GM12878 (cell line): ENCODE data around the gene SURF6. TPM values are rescaled to one million over a fixed set of nuclear protein-coding genes. Genes with fewer than 3 reads are reported as not detected.

Experiments used
- ATF7 ChIP-seq: fragments of 450-650 bp; IDR thresholded peaks from 2 replicates; pipeline ENCODE4 v1.6.1; 2016; ENCODE audit warnings: low read depth, mild to moderate bottlenecking
- BCL3 ChIP-seq: IDR thresholded peaks from 2 replicates; pipeline ENCODE4 v1.6.1; 2011; ENCODE audit warnings: borderline replicate concordance, low read depth, mild to moderate bottlenecking, moderate library complexity, low read length; ENCODE audit not compliant: insufficient read depth, poor library complexity, severe bottlenecking
- CREM ChIP-seq: IDR thresholded peaks from 2 replicates; pipeline ENCODE4 v1.6.1; 2014; ENCODE audit warnings: antibody characterized with exemption, low read depth
- CTCF ChIP-seq, 3 experiments: IDR thresholded peaks in 2 of 3; conservative IDR thresholded peaks in 1 of 3; 2 replicates each; pipeline ENCODE4 v1.5.1; 2011; ENCODE audit warnings: low read depth in 3 of 3, low read length in 3 of 3, mild to moderate bottlenecking in 3 of 3, control low read depth in 2 of 3, moderate library complexity in 2 of 3, inconsistent platforms in 1 of 3, mixed read lengths in 1 of 3; ENCODE audit not compliant: control insufficient read depth in 2 of 3, insufficient read depth in 1 of 3; ENCODE audit errors: extremely low read depth in 1 of 3
- DPF2 ChIP-seq: fragments of 450-650 bp; IDR thresholded peaks from 2 replicates; pipeline ENCODE4 v1.6.1; 2017; ENCODE audit warnings: mild to moderate bottlenecking
- EGR1 ChIP-seq, 2 experiments: IDR thresholded peaks; 1 replicate in 1 of 2; 2 replicates in 1 of 2; pipeline ENCODE4 v1.6.1; 2011 to 2012; ENCODE audit warnings: low read depth in 2 of 2, low read length in 2 of 2, borderline replicate concordance in 1 of 2, mild to moderate bottlenecking in 1 of 2, moderate library complexity in 1 of 2
- EP300 ChIP-seq, 2 experiments: fragments of 150-350 bp in 1 of 2; IDR thresholded peaks; 2 replicates each; pipeline ENCODE4 v1.6.1; 2011 to 2012; ENCODE audit warnings: low read depth in 2 of 2, low read length in 2 of 2, borderline replicate concordance in 1 of 2, improper control_type of control experiment in 1 of 2, inconsistent platforms in 1 of 2; ENCODE audit not compliant: control insufficient read depth in 1 of 2
- JUNB ChIP-seq: IDR thresholded peaks from 2 replicates; pipeline ENCODE4 v1.6.1; 2016; ENCODE audit warnings: antibody characterized with exemption, mild to moderate bottlenecking
- NBN ChIP-seq: fragments of 450-650 bp; IDR thresholded peaks from 2 replicates; pipeline ENCODE4 v1.6.1; 2016
- NFYA ChIP-seq: IDR thresholded peaks from 2 replicates; pipeline ENCODE4 v1.6.1; 2011; ENCODE audit warnings: low read depth, mild to moderate bottlenecking, low read length, improper control_type of control experiment, borderline replicate concordance
- NR2C2 ChIP-seq: IDR thresholded peaks from 2 replicates; pipeline ENCODE4 v1.6.1; 2011; ENCODE audit warnings: borderline replicate concordance, low read depth; ENCODE audit not compliant: control insufficient read depth, insufficient read length
- NR2F1 ChIP-seq: fragments of 450-650 bp; conservative IDR thresholded peaks from 2 replicates; pipeline ENCODE4 v1.6.1; 2017; ENCODE audit warnings: mild to moderate bottlenecking
- PAX5 ChIP-seq: IDR thresholded peaks from 2 replicates; pipeline ENCODE4 v1.6.1; 2011; ENCODE audit warnings: low read depth, low read length, borderline replicate concordance
- POLR2A ChIP-seq: IDR thresholded peaks from 2 replicates; pipeline ENCODE4 v1.6.1; 2011; ENCODE audit warnings: low read depth, mild to moderate bottlenecking, low read length
- POLR2AphosphoS2 ChIP-seq: IDR thresholded peaks from 2 replicates; pipeline ENCODE4 v1.6.1; 2011; ENCODE audit warnings: low read depth, mild to moderate bottlenecking, low read length, improper control_type of control experiment, moderate library complexity
- RB1 ChIP-seq: fragments of 450-650 bp; formaldehyde crosslinking; IDR thresholded peaks from 2 replicates; pipeline ENCODE4 v1.6.1; 2017; ENCODE audit warnings: mild to moderate bottlenecking, borderline replicate concordance
- RELA ChIP-seq: fragments of 450-650 bp; IDR thresholded peaks from 2 replicates; pipeline ENCODE4 v1.8.0; 2014; ENCODE audit warnings: borderline replicate concordance; ENCODE audit not compliant: partially characterized antibody
- SMARCA5 ChIP-seq: fragments of 450-650 bp; IDR thresholded peaks from 2 replicates; pipeline ENCODE4 v1.6.1; 2017; ENCODE audit warnings: mild to moderate bottlenecking
- TAF1 ChIP-seq: IDR thresholded peaks from 2 replicates; pipeline ENCODE4 v1.6.1; 2011; ENCODE audit warnings: mild to moderate bottlenecking, low read depth, low read length, borderline replicate concordance
- TCF7 ChIP-seq: IDR thresholded peaks from 2 replicates; pipeline ENCODE4 v1.6.1; 2014; ENCODE audit warnings: antibody characterized with exemption, borderline replicate concordance
- YBX1 ChIP-seq: fragments of 450-650 bp; IDR thresholded peaks from 2 replicates; pipeline ENCODE4 v1.6.1; 2016; ENCODE audit warnings: antibody characterized with exemption
- ZBTB33 ChIP-seq: fragments of 450-650 bp; IDR thresholded peaks from 2 replicates; pipeline ENCODE4 v1.6.1; 2017; ENCODE audit warnings: mild to moderate bottlenecking
- ZNF207 ChIP-seq: fragments of 450-650 bp; IDR thresholded peaks from 2 replicates; pipeline ENCODE4 v1.6.1; 2014; ENCODE audit warnings: antibody characterized with exemption, mild to moderate bottlenecking, borderline replicate concordance
- ZNF622 ChIP-seq: fragments of 450-650 bp; IDR thresholded peaks from 2 replicates; pipeline ENCODE4 v1.6.1; 2017; ENCODE audit warnings: mild to moderate bottlenecking, inconsistent platforms
- polyA plus RNA-seq, 11 experiments: library from polyadenylated mRNA; depleted of rRNA in 4 of 11; unstranded in 6 of 11; stranded (reverse) in 5 of 11; fragments of >200 nt; fragmentation: Nextera tagmentation in 4 of 11; fragmentation: Illumina TruSeq in 1 of 11; extraction: Ambion mirVana in 4 of 11; extraction: Trizol in 1 of 11; gene quantifications; 1 replicate in 1 of 11; 2 replicates in 10 of 11; pipeline versions ENCODE4 v1.2.1 to v1.2.3, GENCODE V29; 2011 to 2016; ENCODE audit warnings: inconsistent platforms in 2 of 11, missing spikeins in 2 of 11, low read depth in 1 of 11
- total RNA-seq, 4 experiments: library from RNA; depleted of rRNA in 3 of 4; stranded (reverse); fragments of >200 nt in 3 of 4; fragmentation: Illumina TruSeq in 1 of 4; extraction: Trizol in 1 of 4; gene quantifications; 2 replicates each; pipeline versions ENCODE4 v1.2.1 to v1.2.3, GENCODE V29; 2013 to 2021

Gene SURF6
- total and polyA plus RNA-seq, 10 of the 15 experiments (the other 5 are each of a cell fraction or from before 2014, with no cell fraction given): 2.2 to 27.2 (median 15.1) TPM

- TF ChIP-seq POLR2AphosphoS2: peak; percentile 97
- TF ChIP-seq ATF7: peak; percentile 31; the same call in 1 of the 2 replicates
- TF ChIP-seq RELA: peak; percentile 57
- 0 out of 2 replicates have a peak, but pooled peaks have one; percentile 5 for TF ChIP-seq ZBTB33
- TF ChIP-seq EP300 (IDR thresholded peaks at IDR 0.05; ENCODE audit: borderline replicate concordance in 1 of 2, control insufficient read depth in 1 of 2, low read depth in 2 of 2, low read length in 2 of 2): no peak
- no peak for TF ChIP-seq TCF7
- peak; percentile 78; the same call in 1 of the 2 replicates for TF ChIP-seq SMARCA5
- TF ChIP-seq ZNF622: no peak
- TF ChIP-seq TAF1: peak; percentile 100
- TF ChIP-seq JUNB: no peak
- TF ChIP-seq PAX5: peak; percentile 40
- TF ChIP-seq NR2F1: no peak
- TF ChIP-seq NFYA: no peak
- no peak for TF ChIP-seq CTCF (IDR thresholded peaks at IDR 0.05 in 2 of 3, conservative IDR thresholded peaks at IDR 0.05 in 1 of 3; ENCODE audit: control insufficient read depth in 2 of 3, extremely low read depth in 1 of 3, insufficient read depth in 1 of 3, low read depth in 3 of 3, low read length in 3 of 3)
- TF ChIP-seq YBX1: no peak
- peak; percentile 99 for TF ChIP-seq POLR2A
- peak; percentile 90 for TF ChIP-seq NBN
- peak; percentile 57; the same call in 1 of the 2 replicates for TF ChIP-seq CREM
- 0 out of 2 replicates have a peak, but pooled peaks have one; percentile 50 for TF ChIP-seq DPF2
- peak; percentile 10 for TF ChIP-seq BCL3
- no peak for TF ChIP-seq NR2C2
- TF ChIP-seq EGR1 (IDR thresholded peaks at IDR 0.05; ENCODE audit: borderline replicate concordance in 1 of 2, low read depth in 2 of 2, low read length in 2 of 2): no peak
- peak; percentile 99 for TF ChIP-seq RB1
- TF ChIP-seq ZNF207: peak; percentile 96
Measured at GRCh38 chr9:133347985-133348717, 12.2 kb upstream of the SURF6 start, which contains the start of the genes MED22 and RPL7A (continued).
